GM23338 (cell line): ENCODE data around the gene RUNX3.

Experiments used
- CREB1 ChIP-seq: fragments of 250-450 bp; sonication (Bioruptor Pico); IDR thresholded peaks from 2 replicates; pipeline ENCODE4 v1.5.0; 2020; ENCODE audit warnings: low read depth, mild to moderate bottlenecking, moderate library complexity
- CTCF ChIP-seq, 2 experiments: fragments of 200-600 bp in 1 of 2; sonication (generic) in 1 of 2; conservative IDR thresholded peaks; 2 replicates each; pipeline versions ENCODE4 v1.5.1 to v1.6.1; 2016 to 2017; ENCODE audit warnings: antibody characterized with exemption in 2 of 2, low read depth in 2 of 2, mild to moderate bottlenecking in 2 of 2, moderate library complexity in 1 of 2
- ETS1 ChIP-seq: IDR thresholded peaks from 2 replicates; pipeline ENCODE4 v1.6.1; 2016; ENCODE audit warnings: antibody characterized with exemption
- EZH2 ChIP-seq: fragments of 200-600 bp; sonication (generic); IDR thresholded peaks from one replicate; pipeline ENCODE4 v1.8.0; 2017; ENCODE audit warnings: antibody characterized with exemption, mild to moderate bottlenecking, low read depth; ENCODE audit not compliant: unreplicated experiment
- EZH2phosphoT487 ChIP-seq: fragments of 200-600 bp; sonication (generic); IDR thresholded peaks from one replicate; pipeline ENCODE4 v1.8.1; 2018; ENCODE audit warnings: antibody characterized with exemption; ENCODE audit not compliant: unreplicated experiment
- POLR2AphosphoS5 ChIP-seq: IDR thresholded peaks from 2 replicates; pipeline ENCODE4 v1.6.1; 2016; ENCODE audit warnings: antibody characterized with exemption, low read depth
- REST ChIP-seq: IDR thresholded peaks from one replicate; pipeline ENCODE4 v1.6.1; 2018; ENCODE audit warnings: antibody characterized with exemption; ENCODE audit not compliant: unreplicated experiment

GRCh38 chr1:24895511-24895910, 34.6 kb downstream of the RUNX3 start:
- TF ChIP-seq EZH2phosphoT487 (no peak), CTCF (conservative IDR thresholded peaks at IDR 0.05; ENCODE audit: low read depth in 2 of 2) (no peak), POLR2AphosphoS5 (no peak), EZH2 (no peak), ETS1 (no peak), CREB1 (CRISPR knock-in tag) (no peak), REST (no peak)
